ENCODE measurements around the gene ARL13A.

Gene ARL13A

GRCh38 chrX:100935767-100936166, 33.7 kb upstream of the ARL13A start:
- no peak for DNase-seq (ENCODE audit: low spot score)
- in situ Hi-C loops (cut with MboI; ENCODE audit: low pct_unique_long_range_greater_than_20kb, low sequenced_read_pairs, unreplicated experiment) = no loop called here

GRCh38 chrX:100939333-100939732, 30.2 kb upstream of the ARL13A start:
- in situ Hi-C loops (cut with MboI; ENCODE audit: low pct_unique_long_range_greater_than_20kb, low sequenced_read_pairs, unreplicated experiment) = no loop called here
- no peak for DNase-seq (ENCODE audit: low spot score)
- TF ChIP-seq CTCF (IDR thresholded peaks at IDR 0.05; ENCODE audit: extremely low read depth, insufficient read depth, missing control alignments) = no peak

More at GRCh38 chrX:100935767-100936166, 33.7 kb upstream of the ARL13A start:
- no peak for TF ChIP-seq CTCF (IDR thresholded peaks at IDR 0.05; ENCODE audit: extremely low read depth, insufficient read depth, missing control alignments)

- no peak for TF ChIP-seq CTCF (IDR thresholded peaks at IDR 0.05; ENCODE audit: extremely low read depth, insufficient read depth, missing control alignments)
- in situ Hi-C loops (cut with MboI; ENCODE audit: low pct_unique_long_range_greater_than_20kb, low sequenced_read_pairs, unreplicated experiment) = no loop called here
- no peak for DNase-seq (ENCODE audit: low spot score)
Measured at GRCh38 chrX:100944601-100945000, 24.9 kb upstream of the ARL13A start.

- in situ Hi-C loops (cut with MboI; ENCODE audit: low pct_unique_long_range_greater_than_20kb, low sequenced_read_pairs, unreplicated experiment) = no loop called here
- TF ChIP-seq CTCF (IDR thresholded peaks at IDR 0.05; ENCODE audit: extremely low read depth, insufficient read depth, missing control alignments) = no peak
- no peak for DNase-seq (ENCODE audit: low spot score)
Measured at GRCh38 chrX:100946299-100946927, 23.1 kb upstream of the ARL13A start.

- no peak for TF ChIP-seq CTCF (IDR thresholded peaks at IDR 0.05; ENCODE audit: extremely low read depth, insufficient read depth, missing control alignments)
- no peak for DNase-seq (ENCODE audit: low spot score)
- in situ Hi-C loops (cut with MboI; ENCODE audit: low pct_unique_long_range_greater_than_20kb, low sequenced_read_pairs, unreplicated experiment) = no loop called here
Measured at GRCh38 chrX:100948557-100948956, 21.0 kb upstream of the ARL13A start.

- no peak for TF ChIP-seq CTCF (IDR thresholded peaks at IDR 0.05; ENCODE audit: extremely low read depth, insufficient read depth, missing control alignments)
- no peak for DNase-seq (ENCODE audit: low spot score)
- in situ Hi-C loops (cut with MboI; ENCODE audit: low pct_unique_long_range_greater_than_20kb, low sequenced_read_pairs, unreplicated experiment) = no loop called here
Measured at GRCh38 chrX:100962811-100963210, 6.7 kb upstream of the ARL13A start.

All from GM13977 (cell line).